NT2/D1 (cell line): ENCODE results near the gene MPP3.

Source experiments
- DNase-seq: peaks from one replicate; pipeline ENCODE4 v3.0.0-alpha.2; 2011; ENCODE audit warnings: low read depth, low spot score
- H3K27me3 ChIP-seq: 2 replicates; pipeline ENCODE4 v1.6.0; 2011; ENCODE audit warnings: mild to moderate bottlenecking; ENCODE audit not compliant: insufficient read length, insufficient read depth
- H3K36me3 ChIP-seq: 2 replicates; pipeline ENCODE4 v1.6.1; 2011; ENCODE audit warnings: mild to moderate bottlenecking, low read length, mixed read lengths; ENCODE audit not compliant: insufficient read depth, insufficient read length
- H3K4me1 ChIP-seq: 2 replicates; pipeline ENCODE4 v1.5.1; 2011; ENCODE audit not compliant: insufficient read depth, insufficient read length
- H3K4me3 ChIP-seq: 2 replicates; pipeline ENCODE4 v1.5.1; 2011; ENCODE audit warnings: low read depth; ENCODE audit not compliant: insufficient read length
- H3K9ac ChIP-seq: 2 replicates; pipeline ENCODE4 v1.6.0; 2011; ENCODE audit warnings: low read depth; ENCODE audit not compliant: insufficient read length
- H3K9me3 ChIP-seq: 2 replicates; pipeline ENCODE4 v1.5.1; 2011; ENCODE audit warnings: mild to moderate bottlenecking, low read length; ENCODE audit not compliant: insufficient read depth
- SUZ12 ChIP-seq: IDR thresholded peaks from 2 replicates; pipeline ENCODE4 v1.6.1; 2011; ENCODE audit not compliant: insufficient read length, insufficient read depth; ENCODE audit errors: extremely low read depth
- YY1 ChIP-seq: IDR thresholded peaks from 2 replicates; pipeline ENCODE4 v1.6.1; 2011; ENCODE audit not compliant: insufficient read length, insufficient read depth
- ZNF274 ChIP-seq: IDR thresholded peaks from 2 replicates; pipeline ENCODE4 v1.6.1; 2011; ENCODE audit warnings: mild to moderate bottlenecking, low read depth, low read length

The MPP3 gene

GRCh38 chr17:43768382-43768781 is 64.6 kb downstream of the MPP3 start:
- no peaks in the 10 kb centered on the region for H3K4me1 ChIP-seq
- no peak overlapping the region for H3K9ac ChIP-seq
- H3K4me3 ChIP-seq: no peak overlapping the region
- no peak for DNase-seq
- no peak for TF ChIP-seq ZNF274
- TF ChIP-seq SUZ12: no peak
- TF ChIP-seq YY1: no peak
- H3K9me3 ChIP-seq: no peaks in the 10 kb centered on the region
- peaks cover 63% of the 10 kb centered on the region for H3K36me3 ChIP-seq
- no peaks in the 10 kb centered on the region for H3K27me3 ChIP-seq

- Histone ChIP-seq H3K4me1 (no peaks in the 10 kb centered on the region), H3K9me3 (no peaks in the 10 kb centered on the region), H3K27me3 (no peaks in the 10 kb centered on the region), H3K4me3 (no peak overlapping the region), H3K36me3 (peaks cover 56% of the 10 kb centered on the region), H3K9ac (no peak overlapping the region)
- TF ChIP-seq SUZ12 (no peak), ZNF274 (no peak), YY1 (no peak)
- DNase-seq: no peak
These were observed 65.3 kb downstream of the MPP3 start for GRCh38 chr17:43767713-43768059.

- Histone ChIP-seq H3K4me1 (no peaks in the 10 kb centered on the region), H3K9ac (no peak overlapping the region), H3K9me3 (no peaks in the 10 kb centered on the region), H3K4me3 (no peak overlapping the region), H3K36me3 (peaks cover 51% of the 10 kb centered on the region), H3K27me3 (no peaks in the 10 kb centered on the region)
- TF ChIP-seq SUZ12 (no peak), YY1 (no peak), ZNF274 (no peak)
- DNase-seq: no peak
These were observed 65.8 kb downstream of the MPP3 start for GRCh38 chr17:43767053-43767712.

GRCh38 chr17:43766413-43767052 is 66.4 kb downstream of the MPP3 start:
- no peaks in the 10 kb centered on the region for H3K4me1 ChIP-seq
- H3K4me3 ChIP-seq: no peak overlapping the region
- DNase-seq: no peak
- TF ChIP-seq SUZ12 (no peak), YY1 (no peak), ZNF274 (no peak)
- H3K9ac ChIP-seq: no peak overlapping the region
- peaks cover 46% of the 10 kb centered on the region for H3K36me3 ChIP-seq
- no peaks in the 10 kb centered on the region for H3K27me3 ChIP-seq
- H3K9me3 ChIP-seq: no peaks in the 10 kb centered on the region

- Histone ChIP-seq H3K9ac (no peak overlapping the region), H3K27me3 (peaks cover 5% of the 10 kb centered on the region), H3K9me3 (no peaks in the 10 kb centered on the region), H3K36me3 (no peaks in the 10 kb centered on the region), H3K4me1 (peaks cover 13% of the 10 kb centered on the region), H3K4me3 (no peak overlapping the region)
- no peak for TF ChIP-seq SUZ12
- TF ChIP-seq YY1: no peak
- no peak for TF ChIP-seq ZNF274
- peak; percentile 94 for DNase-seq
These were observed 72.6 kb downstream of the MPP3 start for GRCh38 chr17:43760254-43760852.

- no peak for DNase-seq
- Histone ChIP-seq H3K9ac (no peak overlapping the region), H3K27me3 (peaks cover 7% of the 10 kb centered on the region), H3K4me1 (peaks cover 13% of the 10 kb centered on the region), H3K9me3 (no peaks in the 10 kb centered on the region), H3K36me3 (no peaks in the 10 kb centered on the region), H3K4me3 (no peak overlapping the region)
- TF ChIP-seq SUZ12 (no peak), YY1 (no peak), ZNF274 (no peak)
These were observed 73.1 kb downstream of the MPP3 start for GRCh38 chr17:43759836-43760235.

- Histone ChIP-seq H3K27me3 (peaks cover 15% of the 10 kb centered on the region), H3K4me3 (no peak within 1 kb of the TSS), H3K9me3 (no peaks in the 10 kb centered on the region), H3K36me3 (no peaks in the 10 kb centered on the region), H3K9ac (peak within 1 kb of the TSS; percentile 23), H3K4me1 (peaks cover 13% of the 10 kb centered on the region)
- TF ChIP-seq SUZ12 (no peak), YY1 (no peak), ZNF274 (no peak)
- no peak for DNase-seq
These were observed 74.3 kb downstream of the MPP3 start, which contains the start of gene SOST for GRCh38 chr17:43758497-43759174. TSS of gene SOST (minus strand) at chr17:43758791. CDS start at chr17:43758741, 50 bp downstream.
